ENCODE measurements around the gene SPECC1L.
"Not testable (repeated sequence)": the region's sequence is repeated elsewhere in the genome, so short reads cannot be mapped to it uniquely, and the experiment has no call there.

DNA sequence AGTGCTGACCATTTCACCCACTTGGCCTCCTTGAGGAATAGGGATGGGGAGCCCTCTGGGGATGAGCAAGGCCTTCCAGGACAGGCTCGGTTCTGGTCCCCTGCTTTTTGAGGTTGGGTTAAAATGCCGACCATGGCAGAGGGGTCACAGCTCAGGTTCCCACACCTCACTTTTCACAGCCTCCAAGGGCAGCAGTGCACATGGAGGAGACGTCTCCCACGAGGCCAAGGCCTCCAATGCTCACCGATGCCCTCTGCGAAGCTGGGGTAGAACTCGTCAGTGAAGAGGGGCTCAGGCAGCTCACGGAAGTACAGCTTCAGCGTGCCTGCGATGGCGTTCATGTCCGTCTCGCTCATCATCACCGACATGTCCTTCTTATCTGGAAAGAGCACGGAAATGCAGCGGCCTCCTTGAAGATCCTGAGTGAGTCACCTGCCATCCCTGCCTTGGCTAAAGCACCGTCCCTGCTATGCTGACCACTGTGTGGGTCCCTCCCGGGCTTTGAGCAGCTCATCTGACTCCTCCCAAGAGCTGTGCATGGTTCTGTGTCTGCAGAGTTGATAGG lies 8.4 kb upstream of the SPECC1L start:
- not testable (repeated sequence) for TF ChIP-seq SIN3A (IDR thresholded peaks at IDR 0.05; ENCODE audit: low read depth); POLR2A (IDR thresholded peaks at IDR 0.05; ENCODE audit: borderline replicate concordance, extremely low read depth, insufficient read depth, insufficient read length)
